Measurements from ENCODE around the gene PRDX5. TPM values are rescaled to one million over a fixed set of nuclear protein-coding genes. Genes with fewer than 3 reads are reported as not detected.

The PRDX5 gene
- total and polyA plus RNA-seq, 2 experiments from 2014 or later = 212 to 312 TPM

DNA sequence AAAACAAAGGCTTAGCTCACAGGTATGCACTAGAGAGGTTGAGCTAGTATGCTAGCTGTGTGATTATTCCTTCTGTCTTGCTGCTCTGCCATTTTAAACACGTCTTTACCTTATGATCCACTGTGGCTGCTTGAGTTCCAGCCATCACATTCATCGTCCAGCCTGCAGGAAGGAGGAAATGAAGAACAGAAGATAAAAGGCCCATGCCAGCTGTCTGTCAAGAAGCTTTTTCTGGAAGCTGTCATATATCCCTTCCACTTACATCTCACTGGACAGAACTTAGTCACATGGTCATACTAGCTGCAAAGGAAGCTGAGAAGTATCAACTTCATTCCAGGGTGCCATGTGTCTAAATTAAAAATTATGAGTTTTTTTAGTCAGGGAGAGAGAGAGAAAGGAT lies 9.5 kb downstream of the PRDX5 start:
- no peaks in the 10 kb centered on the region for H3K9me3 Mint-ChIP-seq
- Histone ChIP-seq H3K79me2 (replicated peaks; ENCODE audit: insufficient read depth) (no peaks in the 10 kb centered on the region), H3K9me2 (ENCODE audit: insufficient read depth) (no peaks in the 10 kb centered on the region), H4K20me1 (replicated peaks; ENCODE audit: insufficient read depth) (no peaks in the 10 kb centered on the region), H3K4me2 (no peak overlapping the region), H3K4me1 (ENCODE audit: insufficient read depth) (peaks cover 8% of the 10 kb centered on the region), H3F3A (replicated peaks; ENCODE audit: low read depth) (0 out of 2 replicates have a peak, but pooled peaks cover 8% of the 10 kb centered on the region), H2AFZ (no peak overlapping the region), H3K36me3 (ENCODE audit: insufficient read depth) (no peaks in the 10 kb centered on the region), H3K27ac (ENCODE audit: low read depth) (no peak overlapping the region), H3K4me3 (no peak overlapping the region), H3K27me3 (ENCODE audit: insufficient read depth) (no peaks in the 10 kb centered on the region)
- peaks cover 3% of the 10 kb centered on the region for H3K27me3 Mint-ChIP-seq (ENCODE audit: insufficient read depth, low read depth, poor library complexity)
- ATAC-seq (no peak), DNase-seq (ENCODE audit: low spot score) (no peak)
- H3K4me1 Mint-ChIP-seq = peaks cover 17% of the 10 kb centered on the region
- H3K4me3 Mint-ChIP-seq = no peak overlapping the region
- TF ChIP-seq EZH2 (IDR thresholded peaks at IDR 0.05; ENCODE audit: low read depth, unreplicated experiment) (no peak), NANOG (IDR thresholded peaks at IDR 0.05; ENCODE audit: borderline replicate concordance) (no peak), ZNF331 (CRISPR knock-in tag; IDR thresholded peaks at IDR 0.05; ENCODE audit: low read depth) (no peak), CREB1 (CRISPR knock-in tag; IDR thresholded peaks at IDR 0.05; ENCODE audit: low read depth) (no peak), STAT1 (IDR thresholded peaks at IDR 0.05; ENCODE audit: unreplicated experiment) (no peak), ZNF114 (CRISPR knock-in tag; IDR thresholded peaks at IDR 0.05) (no peak), JUNB (IDR thresholded peaks at IDR 0.05; ENCODE audit: unreplicated experiment) (no peak), EZH2phosphoT487 (IDR thresholded peaks at IDR 0.05; ENCODE audit: unreplicated experiment) (no peak), POLR2AphosphoS5 (IDR thresholded peaks at IDR 0.05; ENCODE audit: low read depth) (no peak)
- TF ChIP-seq, protein P1, sequence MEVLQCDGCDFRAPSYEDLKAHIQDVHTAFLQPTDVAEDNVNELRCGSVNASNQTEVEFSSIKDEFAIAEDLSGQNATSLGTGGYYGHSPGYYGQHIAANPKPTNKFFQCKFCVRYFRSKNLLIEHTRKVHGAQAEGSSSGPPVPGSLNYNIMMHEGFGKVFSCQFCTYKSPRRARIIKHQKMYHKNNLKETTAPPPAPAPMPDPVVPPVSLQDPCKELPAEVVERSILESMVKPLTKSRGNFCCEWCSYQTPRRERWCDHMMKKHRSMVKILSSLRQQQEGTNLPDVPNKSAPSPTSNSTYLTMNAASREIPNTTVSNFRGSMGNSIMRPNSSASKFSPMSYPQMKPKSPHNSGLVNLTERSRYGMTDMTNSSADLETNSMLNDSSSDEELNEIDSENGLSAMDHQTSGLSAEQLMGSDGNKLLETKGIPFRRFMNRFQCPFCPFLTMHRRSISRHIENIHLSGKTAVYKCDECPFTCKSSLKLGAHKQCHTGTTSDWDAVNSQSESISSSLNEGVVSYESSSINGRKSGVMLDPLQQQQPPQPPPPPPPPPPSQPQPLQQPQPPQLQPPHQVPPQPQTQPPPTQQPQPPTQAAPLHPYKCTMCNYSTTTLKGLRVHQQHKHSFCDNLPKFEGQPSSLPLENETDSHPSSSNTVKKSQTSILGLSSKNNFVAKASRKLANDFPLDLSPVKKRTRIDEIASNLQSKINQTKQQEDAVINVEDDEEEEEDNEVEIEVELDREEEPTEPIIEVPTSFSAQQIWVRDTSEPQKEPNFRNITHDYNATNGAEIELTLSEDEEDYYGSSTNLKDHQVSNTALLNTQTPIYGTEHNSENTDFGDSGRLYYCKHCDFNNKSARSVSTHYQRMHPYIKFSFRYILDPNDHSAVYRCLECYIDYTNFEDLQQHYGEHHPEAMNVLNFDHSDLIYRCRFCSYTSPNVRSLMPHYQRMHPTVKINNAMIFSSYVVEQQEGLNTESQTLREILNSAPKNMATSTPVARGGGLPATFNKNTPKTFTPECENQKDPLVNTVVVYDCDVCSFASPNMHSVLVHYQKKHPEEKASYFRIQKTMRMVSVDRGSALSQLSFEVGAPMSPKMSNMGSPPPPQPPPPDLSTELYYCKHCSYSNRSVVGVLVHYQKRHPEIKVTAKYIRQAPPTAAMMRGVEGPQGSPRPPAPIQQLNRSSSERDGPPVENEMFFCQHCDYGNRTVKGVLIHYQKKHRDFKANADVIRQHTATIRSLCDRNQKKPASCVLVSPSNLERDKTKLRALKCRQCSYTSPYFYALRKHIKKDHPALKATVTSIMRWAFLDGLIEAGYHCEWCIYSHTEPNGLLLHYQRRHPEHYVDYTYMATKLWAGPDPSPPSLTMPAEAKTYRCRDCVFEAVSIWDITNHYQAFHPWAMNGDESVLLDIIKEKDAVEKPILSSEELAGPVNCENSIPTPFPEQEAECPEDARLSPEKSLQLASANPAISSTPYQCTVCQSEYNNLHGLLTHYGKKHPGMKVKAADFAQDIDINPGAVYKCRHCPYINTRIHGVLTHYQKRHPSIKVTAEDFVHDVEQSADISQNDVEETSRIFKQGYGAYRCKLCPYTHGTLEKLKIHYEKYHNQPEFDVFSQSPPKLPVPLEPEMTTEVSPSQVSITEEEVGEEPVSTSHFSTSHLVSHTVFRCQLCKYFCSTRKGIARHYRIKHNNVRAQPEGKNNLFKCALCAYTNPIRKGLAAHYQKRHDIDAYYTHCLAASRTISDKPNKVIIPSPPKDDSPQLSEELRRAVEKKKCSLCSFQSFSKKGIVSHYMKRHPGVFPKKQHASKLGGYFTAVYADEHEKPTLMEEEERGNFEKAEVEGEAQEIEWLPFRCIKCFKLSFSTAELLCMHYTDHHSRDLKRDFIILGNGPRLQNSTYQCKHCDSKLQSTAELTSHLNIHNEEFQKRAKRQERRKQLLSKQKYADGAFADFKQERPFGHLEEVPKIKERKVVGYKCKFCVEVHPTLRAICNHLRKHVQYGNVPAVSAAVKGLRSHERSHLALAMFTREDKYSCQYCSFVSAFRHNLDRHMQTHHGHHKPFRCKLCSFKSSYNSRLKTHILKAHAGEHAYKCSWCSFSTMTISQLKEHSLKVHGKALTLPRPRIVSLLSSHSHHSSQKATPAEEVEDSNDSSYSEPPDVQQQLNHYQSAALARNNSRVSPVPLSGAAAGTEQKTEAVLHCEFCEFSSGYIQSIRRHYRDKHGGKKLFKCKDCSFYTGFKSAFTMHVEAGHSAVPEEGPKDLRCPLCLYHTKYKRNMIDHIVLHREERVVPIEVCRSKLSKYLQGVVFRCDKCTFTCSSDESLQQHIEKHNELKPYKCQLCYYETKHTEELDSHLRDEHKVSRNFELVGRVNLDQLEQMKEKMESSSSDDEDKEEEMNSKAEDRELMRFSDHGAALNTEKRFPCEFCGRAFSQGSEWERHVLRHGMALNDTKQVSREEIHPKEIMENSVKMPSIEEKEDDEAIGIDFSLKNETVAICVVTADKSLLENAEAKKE (CRISPR knock-in tag; IDR thresholded peaks at IDR 0.05) = no peak
- TF ChIP-seq, protein P2, sequence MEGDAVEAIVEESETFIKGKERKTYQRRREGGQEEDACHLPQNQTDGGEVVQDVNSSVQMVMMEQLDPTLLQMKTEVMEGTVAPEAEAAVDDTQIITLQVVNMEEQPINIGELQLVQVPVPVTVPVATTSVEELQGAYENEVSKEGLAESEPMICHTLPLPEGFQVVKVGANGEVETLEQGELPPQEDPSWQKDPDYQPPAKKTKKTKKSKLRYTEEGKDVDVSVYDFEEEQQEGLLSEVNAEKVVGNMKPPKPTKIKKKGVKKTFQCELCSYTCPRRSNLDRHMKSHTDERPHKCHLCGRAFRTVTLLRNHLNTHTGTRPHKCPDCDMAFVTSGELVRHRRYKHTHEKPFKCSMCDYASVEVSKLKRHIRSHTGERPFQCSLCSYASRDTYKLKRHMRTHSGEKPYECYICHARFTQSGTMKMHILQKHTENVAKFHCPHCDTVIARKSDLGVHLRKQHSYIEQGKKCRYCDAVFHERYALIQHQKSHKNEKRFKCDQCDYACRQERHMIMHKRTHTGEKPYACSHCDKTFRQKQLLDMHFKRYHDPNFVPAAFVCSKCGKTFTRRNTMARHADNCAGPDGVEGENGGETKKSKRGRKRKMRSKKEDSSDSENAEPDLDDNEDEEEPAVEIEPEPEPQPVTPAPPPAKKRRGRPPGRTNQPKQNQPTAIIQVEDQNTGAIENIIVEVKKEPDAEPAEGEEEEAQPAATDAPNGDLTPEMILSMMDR (conservative IDR thresholded peaks at IDR 0.05; ENCODE audit: low read depth in 2 of 2) = no peak
- TF ChIP-seq, protein P3, sequence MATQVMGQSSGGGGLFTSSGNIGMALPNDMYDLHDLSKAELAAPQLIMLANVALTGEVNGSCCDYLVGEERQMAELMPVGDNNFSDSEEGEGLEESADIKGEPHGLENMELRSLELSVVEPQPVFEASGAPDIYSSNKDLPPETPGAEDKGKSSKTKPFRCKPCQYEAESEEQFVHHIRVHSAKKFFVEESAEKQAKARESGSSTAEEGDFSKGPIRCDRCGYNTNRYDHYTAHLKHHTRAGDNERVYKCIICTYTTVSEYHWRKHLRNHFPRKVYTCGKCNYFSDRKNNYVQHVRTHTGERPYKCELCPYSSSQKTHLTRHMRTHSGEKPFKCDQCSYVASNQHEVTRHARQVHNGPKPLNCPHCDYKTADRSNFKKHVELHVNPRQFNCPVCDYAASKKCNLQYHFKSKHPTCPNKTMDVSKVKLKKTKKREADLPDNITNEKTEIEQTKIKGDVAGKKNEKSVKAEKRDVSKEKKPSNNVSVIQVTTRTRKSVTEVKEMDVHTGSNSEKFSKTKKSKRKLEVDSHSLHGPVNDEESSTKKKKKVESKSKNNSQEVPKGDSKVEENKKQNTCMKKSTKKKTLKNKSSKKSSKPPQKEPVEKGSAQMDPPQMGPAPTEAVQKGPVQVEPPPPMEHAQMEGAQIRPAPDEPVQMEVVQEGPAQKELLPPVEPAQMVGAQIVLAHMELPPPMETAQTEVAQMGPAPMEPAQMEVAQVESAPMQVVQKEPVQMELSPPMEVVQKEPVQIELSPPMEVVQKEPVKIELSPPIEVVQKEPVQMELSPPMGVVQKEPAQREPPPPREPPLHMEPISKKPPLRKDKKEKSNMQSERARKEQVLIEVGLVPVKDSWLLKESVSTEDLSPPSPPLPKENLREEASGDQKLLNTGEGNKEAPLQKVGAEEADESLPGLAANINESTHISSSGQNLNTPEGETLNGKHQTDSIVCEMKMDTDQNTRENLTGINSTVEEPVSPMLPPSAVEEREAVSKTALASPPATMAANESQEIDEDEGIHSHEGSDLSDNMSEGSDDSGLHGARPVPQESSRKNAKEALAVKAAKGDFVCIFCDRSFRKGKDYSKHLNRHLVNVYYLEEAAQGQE (IDR thresholded peaks at IDR 0.05; ENCODE audit: unreplicated experiment) = no peak
- TF ChIP-seq, protein P4, sequence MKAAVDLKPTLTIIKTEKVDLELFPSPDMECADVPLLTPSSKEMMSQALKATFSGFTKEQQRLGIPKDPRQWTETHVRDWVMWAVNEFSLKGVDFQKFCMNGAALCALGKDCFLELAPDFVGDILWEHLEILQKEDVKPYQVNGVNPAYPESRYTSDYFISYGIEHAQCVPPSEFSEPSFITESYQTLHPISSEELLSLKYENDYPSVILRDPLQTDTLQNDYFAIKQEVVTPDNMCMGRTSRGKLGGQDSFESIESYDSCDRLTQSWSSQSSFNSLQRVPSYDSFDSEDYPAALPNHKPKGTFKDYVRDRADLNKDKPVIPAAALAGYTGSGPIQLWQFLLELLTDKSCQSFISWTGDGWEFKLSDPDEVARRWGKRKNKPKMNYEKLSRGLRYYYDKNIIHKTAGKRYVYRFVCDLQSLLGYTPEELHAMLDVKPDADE (IDR thresholded peaks at IDR 0.05) = no peak
- no peak overlapping the region for H3K27ac Mint-ChIP-seq
- no peaks in the 10 kb centered on the region for H3K36me3 Mint-ChIP-seq (ENCODE audit: low read depth)
